AG09309 (cell line): ENCODE data around the gene EIF4E.
"Not testable (repeated sequence)": the region's sequence is repeated elsewhere in the genome, so short reads cannot be mapped to it uniquely, and the experiment has no call there.

Experiments
- DNase-seq: peaks from one replicate; pipeline ENCODE4 v3.0.0-alpha.2; 2010; ENCODE audit warnings: low read depth
- H3K4me3 ChIP-seq: 2 replicates; pipeline ENCODE4 v1.5.1; 2011; ENCODE audit warnings: mild to moderate bottlenecking, low read depth, low read length, moderate library complexity; ENCODE audit not compliant: control insufficient read depth
- TF ChIP-seq, protein P1 (sequence below): IDR thresholded peaks from 2 replicates; pipeline ENCODE4 v1.5.1; 2011; ENCODE audit warnings: mild to moderate bottlenecking, low read depth, low read length, inconsistent platforms; ENCODE audit not compliant: insufficient read depth, control insufficient read depth; ENCODE audit errors: missing control alignments

Gene EIF4E

DNA sequence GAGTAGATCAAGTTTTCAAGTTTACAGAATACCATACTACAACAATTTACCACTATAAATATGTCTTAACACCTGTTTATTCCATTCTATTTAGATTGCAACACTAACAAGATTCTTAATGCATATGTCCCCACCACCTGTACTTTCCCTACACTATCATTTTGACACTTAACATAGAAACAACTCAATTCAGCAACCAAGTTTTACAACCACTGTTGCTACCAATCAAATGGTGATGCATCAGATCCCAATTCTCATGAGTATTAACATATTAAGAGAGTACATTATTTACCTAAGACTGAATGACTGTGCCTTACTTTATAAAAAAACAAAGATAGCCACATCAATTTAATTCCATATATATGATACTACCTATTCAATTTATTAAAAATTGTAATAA, 49.4 kb downstream of the EIF4E start:
- TF ChIP-seq, protein P1, sequence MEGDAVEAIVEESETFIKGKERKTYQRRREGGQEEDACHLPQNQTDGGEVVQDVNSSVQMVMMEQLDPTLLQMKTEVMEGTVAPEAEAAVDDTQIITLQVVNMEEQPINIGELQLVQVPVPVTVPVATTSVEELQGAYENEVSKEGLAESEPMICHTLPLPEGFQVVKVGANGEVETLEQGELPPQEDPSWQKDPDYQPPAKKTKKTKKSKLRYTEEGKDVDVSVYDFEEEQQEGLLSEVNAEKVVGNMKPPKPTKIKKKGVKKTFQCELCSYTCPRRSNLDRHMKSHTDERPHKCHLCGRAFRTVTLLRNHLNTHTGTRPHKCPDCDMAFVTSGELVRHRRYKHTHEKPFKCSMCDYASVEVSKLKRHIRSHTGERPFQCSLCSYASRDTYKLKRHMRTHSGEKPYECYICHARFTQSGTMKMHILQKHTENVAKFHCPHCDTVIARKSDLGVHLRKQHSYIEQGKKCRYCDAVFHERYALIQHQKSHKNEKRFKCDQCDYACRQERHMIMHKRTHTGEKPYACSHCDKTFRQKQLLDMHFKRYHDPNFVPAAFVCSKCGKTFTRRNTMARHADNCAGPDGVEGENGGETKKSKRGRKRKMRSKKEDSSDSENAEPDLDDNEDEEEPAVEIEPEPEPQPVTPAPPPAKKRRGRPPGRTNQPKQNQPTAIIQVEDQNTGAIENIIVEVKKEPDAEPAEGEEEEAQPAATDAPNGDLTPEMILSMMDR, result no peak
- no peak for DNase-seq

DNA sequence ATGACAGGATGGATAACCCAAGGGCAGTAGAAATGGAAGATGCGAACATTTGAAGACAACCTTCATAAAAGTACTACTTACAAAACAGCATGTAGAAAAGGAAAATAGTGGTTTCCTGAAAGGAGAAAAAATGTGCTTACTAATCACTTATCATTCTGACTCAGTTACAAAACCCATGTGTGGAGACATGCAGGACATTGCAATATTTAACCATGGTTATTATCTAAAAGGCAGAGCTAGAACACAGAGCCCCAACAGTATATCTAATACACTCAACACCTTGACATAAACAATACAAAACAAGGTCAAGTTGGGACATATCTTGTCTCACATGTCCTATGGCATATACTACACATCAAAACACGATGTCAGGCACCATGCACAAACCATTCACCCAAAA, 55.9 kb downstream of the EIF4E start:
- H3K4me3 ChIP-seq, result no peak overlapping the region
- TF ChIP-seq, protein P1, result no peak
- peak; percentile 20 for DNase-seq

More for the DNA sequence above, 49.4 kb downstream of the EIF4E start:
- H3K4me3 ChIP-seq, result no peak overlapping the region

DNA sequence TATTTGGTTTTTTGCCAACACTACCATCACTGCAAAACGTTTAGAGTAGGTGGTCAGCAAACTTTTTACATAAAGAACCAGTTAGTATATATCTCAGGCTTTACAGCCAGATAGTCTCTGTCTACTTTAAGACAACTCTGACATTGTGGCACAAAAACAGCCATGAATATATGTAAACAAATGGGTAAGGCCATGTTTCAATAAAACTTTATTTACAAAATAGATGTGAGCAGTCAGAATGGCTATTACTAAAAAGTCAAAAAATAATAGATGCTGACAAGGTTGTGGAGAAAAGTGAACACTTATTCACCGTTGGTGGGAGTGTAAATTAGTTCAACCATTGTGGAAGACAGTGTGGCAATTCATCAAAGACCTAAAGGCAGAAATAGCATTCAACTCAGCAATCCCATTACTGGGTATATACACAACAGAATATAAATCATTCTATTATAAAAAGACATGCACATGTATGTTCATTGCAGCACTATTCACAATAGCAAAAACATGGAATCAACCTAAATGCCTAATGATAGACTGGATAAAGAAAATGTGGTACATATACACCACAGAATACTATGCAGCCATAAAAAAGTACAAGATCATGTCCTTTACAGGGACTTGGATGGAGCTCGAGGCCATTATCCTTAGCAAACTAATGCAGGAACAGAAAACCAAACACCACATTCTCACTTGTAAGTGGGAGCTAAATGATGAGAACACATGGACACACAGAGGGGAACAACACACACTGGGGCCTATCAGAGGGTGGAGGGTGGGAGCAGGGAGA, 56.6 kb downstream of the EIF4E start:
- DNase-seq, result not testable (repeated sequence)

DNA sequence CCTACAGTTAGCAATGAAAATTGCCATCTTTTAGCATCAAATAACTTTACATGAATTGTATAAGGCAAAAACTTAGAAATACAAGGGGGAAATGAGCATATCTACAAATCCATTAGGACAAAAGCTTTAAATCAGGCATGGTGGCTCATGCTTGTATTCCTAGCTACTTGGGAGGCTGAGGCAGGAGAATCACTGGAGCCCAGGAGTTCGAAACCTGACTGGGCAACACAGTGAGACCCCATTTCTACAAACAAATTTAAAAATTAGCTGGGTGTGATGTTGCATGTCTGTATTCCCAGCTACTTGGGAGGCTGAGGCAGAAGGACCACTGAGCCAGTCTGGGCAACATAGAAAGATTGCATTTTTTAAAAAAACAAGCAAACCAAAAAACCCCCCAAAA, 61.3 kb downstream of the EIF4E start:
- no peak for DNase-seq
- H3K4me3 ChIP-seq, result no peak overlapping the region
- TF ChIP-seq, protein P1, result no peak

More for the DNA sequence above, 56.6 kb downstream of the EIF4E start:
- H3K4me3 ChIP-seq, result not testable (repeated sequence)

DNA sequence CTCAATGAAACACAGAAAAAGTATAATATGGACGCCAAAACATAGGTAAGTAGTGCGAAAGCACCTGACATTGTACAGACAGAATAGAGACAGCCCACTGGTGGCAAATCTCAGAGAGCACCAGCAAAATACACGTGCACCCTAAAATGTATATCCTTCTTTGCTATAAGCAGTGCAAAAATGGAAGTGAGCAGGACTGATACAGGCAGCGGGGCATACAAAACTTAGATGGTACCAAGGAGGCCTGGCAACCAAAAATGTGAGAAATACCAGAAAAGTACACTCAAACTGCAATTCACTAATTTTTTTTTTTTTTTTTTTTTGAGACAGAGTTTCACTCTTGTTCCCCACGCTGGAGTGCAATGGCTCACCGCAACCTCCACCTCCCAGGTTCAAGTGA, 63.9 kb downstream of the EIF4E start:
- no peak for DNase-seq
- H3K4me3 ChIP-seq, result no peak overlapping the region
- TF ChIP-seq, protein P1, result no peak

DNA sequence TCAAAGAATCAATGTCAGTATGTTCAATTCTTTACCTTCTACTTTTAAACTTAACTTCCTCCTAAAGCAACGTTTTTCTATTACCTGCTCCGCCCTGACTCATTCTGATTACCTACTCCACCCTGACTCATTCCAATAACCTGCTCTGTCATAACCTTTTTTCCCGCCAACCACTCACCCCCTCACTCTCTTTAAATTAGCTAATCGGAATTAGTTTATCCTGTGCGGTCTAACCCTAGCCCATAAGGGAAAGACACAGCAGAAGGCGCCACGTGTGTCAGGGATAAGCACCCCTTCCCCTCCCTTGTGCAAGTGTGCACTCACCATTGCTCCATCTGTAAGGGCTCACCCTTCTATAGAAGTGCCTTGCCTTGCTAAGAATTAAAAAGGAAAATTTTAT, 64.4 kb downstream of the EIF4E start:
- TF ChIP-seq, protein P1, result no peak
- DNase-seq, result no peak
- H3K4me3 ChIP-seq, result no peak overlapping the region

DNA sequence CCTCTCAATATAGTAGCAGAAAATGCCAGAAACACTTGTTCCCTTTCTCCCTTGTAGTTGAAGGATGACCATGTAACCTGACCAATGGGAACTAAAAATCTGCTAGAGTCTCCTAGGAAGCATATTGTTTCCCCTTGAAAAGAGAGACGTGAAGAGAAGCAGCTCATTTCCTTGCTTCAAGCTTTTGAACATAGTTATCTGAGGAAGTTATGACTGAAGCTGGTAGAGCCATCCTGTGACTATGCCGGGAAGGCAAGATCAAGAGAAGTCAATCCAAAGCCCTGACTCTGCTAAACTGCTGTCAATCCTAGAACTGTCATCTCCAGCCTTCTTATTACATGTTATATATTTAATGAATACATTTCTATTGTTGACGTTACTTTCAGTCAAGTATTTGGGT, 66.6 kb downstream of the EIF4E start:
- TF ChIP-seq, protein P1, result no peak
- no peak for DNase-seq
- H3K4me3 ChIP-seq, result no peak overlapping the region
